Activated CD4-positive, alpha-beta T cell treated with anti-CD3 and anti-CD28 coated beads, Interleukin-2, amount 50 U/mL, for 1 hour (primary cell): ENCODE results near the gene FAM221A.
A peak's percentile ranks its signal among the peaks of the same experiment; 100 is the strongest.
"Not testable (repeated sequence)": the region's sequence is repeated elsewhere in the genome, so short reads cannot be mapped to it uniquely, and the experiment has no call there.

Experiments used
- DNase-seq: peaks from one replicate; pipeline ENCODE4 v3.0.0-alpha.2; 2020

FAM221A gene, protein sequence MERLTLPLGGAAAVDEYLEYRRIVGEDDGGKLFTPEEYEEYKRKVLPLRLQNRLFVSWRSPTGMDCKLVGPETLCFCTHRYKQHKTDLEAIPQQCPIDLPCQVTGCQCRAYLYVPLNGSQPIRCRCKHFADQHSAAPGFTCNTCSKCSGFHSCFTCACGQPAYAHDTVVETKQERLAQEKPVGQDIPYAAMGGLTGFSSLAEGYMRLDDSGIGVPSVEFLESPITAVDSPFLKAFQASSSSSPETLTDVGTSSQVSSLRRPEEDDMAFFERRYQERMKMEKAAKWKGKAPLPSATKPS

DNA sequence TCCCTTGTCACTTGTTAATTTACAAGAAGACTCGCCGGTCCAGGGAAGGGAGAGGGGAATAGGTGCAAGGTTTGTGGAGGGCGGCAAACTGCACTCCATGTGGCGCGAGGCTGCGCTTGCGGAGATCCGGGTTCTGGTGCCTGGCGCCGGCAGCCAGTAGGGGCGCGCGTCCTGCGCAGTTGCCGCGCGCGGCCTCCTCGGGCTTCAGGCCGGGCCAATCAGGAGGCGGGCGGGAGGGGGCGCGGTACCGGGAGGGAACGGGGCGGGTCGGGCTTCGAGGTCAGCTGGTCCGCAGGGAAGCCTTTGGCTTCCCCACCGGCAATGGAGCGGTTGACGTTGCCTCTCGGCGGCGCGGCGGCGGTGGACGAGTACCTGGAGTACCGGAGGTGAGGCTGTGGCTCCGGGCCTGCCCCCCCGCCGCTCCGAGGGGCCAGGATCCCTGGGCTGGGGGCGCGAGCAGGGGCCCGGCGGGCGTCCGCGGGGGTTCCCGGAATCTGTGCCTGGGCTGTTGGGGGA is at the start of gene FAM221A:
Gene FAM221A, plus strand, starts transcription at position 302 of the 516 bp plus-strand sequence. Its CDS starts 20 bp downstream, at position 322.
- DNase-seq = peak; percentile 78

DNA sequence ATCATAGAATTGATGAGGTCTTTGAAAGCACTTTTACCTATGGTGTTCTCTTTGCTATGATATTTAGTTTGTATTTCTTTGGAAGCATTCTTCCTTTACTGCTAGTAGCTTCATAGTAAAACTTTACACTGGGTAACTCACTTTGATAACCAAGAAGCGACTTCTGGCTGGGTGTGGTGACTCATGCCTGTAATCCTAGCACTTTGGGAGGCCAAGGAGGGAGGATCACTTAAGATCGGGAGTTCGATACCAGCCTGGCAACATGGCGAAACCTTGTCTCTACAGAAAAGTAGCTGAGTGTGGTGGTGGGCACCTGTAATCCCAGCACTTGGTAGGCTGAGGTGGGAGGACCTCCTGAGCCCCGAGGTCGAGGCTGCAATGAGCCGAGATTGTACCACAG is 46.6 kb upstream of the FAM221A start:
- DNase-seq = no peak

DNA sequence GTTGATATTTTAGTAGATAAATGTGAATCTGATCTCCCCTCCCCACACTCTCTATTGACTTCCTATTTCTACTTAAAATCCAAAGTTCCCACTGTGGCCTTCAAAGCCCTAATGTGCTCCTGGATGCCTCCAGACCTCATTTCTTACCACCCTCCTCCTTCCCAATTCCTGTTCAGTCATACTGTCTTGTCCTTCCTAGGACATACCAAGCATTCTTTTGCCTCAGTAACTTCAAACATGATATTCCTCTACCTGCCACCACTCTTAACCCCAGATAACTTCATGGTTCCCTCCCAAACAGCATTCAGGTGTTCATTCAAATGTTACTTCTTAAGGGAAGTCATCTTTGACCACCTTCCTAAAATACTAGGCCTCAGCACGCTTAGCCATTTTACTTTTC is 34.2 kb upstream of the FAM221A start:
- no peak for DNase-seq

GRCh38 chr7:23653942-23654341 is 26.1 kb upstream of the FAM221A start:
- DNase-seq = no peak

GRCh38 chr7:23654508-23654907 is 25.5 kb upstream of the FAM221A start:
- DNase-seq = no peak

DNA sequence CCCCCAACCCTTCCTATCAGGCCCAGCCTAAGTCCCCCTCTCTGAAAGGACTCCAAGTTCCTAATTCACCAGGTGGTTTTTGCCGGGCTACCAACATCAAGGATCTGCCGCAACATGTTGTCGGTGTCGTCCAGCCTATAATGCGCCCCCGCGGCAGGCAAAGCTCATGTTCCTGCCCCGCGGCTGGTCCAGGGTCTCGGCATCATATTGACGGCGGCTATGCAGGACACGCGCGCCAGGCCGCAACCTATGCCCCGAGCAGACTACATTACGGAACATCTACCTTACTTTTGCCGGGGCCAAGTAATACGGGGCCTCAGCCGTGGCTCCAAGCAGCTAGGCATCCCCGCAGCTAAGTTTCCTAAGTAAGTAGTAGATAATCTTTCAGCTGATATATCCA is 24.6 kb upstream of the FAM221A start:
- no peak for DNase-seq

GRCh38 chr7:23658831-23659427 is 21.1 kb upstream of the FAM221A start:
- no peak for DNase-seq

GRCh38 chr7:23661385-23661784 is 18.6 kb upstream of the FAM221A start:
- DNase-seq = no peak

- no peak for DNase-seq
These were observed 17.6 kb upstream of the FAM221A start for GRCh38 chr7:23662124-23662983.

GRCh38 chr7:23662984-23663313 is 17.1 kb upstream of the FAM221A start:
- DNase-seq = no peak

DNA sequence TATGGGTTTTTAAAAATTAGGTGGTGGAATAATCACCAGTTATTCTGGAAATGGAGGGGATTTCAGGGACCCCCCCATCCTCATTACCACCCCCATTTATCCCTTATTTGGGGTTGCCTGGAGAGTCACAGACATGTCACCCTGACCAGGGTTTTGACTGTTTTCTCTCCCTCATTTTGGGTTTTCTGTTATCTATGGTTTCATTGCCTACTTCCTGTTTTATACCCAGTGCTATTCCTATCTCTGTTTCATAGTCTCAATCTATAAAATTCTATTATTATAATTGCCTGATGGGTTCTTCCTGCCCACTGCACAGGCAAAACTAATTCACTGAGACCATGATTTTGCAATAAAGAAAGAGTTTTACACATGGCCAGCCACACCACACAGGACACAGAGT is 15.9 kb upstream of the FAM221A start:
- no peak for DNase-seq

- DNase-seq = no peak
These were observed 8.0 kb upstream of the FAM221A start for GRCh38 chr7:23672033-23672432.

GRCh38 chr7:23680414-23681405 is 711 bp downstream of the FAM221A start:
- DNase-seq = peak; percentile 36

DNA sequence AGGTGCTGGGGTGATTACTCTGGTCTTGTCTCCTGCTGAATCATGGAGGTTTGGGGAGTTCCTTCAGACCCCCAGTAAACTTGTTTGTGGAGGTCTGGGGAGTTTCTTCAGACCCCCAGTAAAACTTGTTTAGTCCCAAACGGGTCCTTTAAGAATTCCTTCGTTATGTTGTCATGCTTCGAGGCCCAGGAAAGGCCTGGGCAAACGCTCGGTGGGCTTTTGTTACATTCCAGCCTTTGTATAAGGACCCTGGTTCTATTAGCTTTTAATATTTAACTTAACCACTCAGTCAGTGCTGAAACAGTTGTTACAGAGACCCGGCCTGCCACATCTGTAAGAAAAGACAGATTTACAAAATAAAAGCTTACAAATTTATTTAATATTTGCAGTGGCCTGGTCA is 4.0 kb downstream of the FAM221A start:
- DNase-seq = not testable (repeated sequence)

- DNase-seq = no peak
These were observed 5.7 kb downstream of the FAM221A start for GRCh38 chr7:23685731-23686130.

GRCh38 chr7:23687011-23687410 is 7.0 kb downstream of the FAM221A start:
- DNase-seq = no peak

DNA sequence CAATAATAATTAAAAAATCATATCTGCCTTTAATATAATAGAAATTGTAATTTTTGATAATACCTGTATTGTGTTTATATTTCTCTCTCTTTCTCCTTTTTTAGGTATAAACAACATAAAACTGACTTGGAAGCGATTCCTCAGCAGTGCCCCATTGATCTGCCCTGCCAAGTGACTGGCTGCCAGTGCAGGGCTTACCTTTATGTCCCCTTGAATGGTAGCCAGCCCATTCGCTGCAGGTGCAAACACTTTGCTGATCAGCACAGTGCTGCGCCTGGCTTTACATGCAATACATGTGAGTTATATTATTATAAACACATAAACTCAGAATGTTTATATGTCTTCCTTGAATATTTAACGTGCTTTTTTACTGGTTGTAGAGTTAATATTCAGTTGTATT is 9.2 kb downstream of the FAM221A start:
- no peak for DNase-seq

- DNase-seq = no peak
These were observed 11.3 kb downstream of the FAM221A start for GRCh38 chr7:23691320-23691719.

DNA sequence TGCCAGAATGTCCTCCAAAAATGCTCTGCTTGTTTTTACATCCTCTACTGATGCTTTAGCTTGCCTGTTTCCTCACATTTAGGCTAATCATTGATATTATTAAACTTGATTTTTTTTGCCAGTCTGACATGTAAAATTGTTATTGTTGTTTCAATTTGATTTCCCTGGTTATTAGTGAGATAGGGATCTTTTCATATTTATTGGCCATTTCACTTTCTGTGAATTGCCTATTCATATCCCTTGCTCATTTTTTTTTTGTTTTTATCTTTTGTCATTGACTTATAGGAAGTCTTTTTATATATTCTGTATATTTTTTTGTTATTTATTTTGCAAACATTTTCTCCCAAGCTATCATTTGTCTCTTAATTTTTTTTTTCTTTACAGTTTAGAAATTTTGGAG is 13.2 kb downstream of the FAM221A start:
- no peak for DNase-seq

- DNase-seq = peak; percentile 56
These were observed 17.0 kb downstream of the FAM221A start for GRCh38 chr7:23696916-23697441.

- no peak for DNase-seq
These were observed 18.8 kb downstream of the FAM221A start for GRCh38 chr7:23698822-23699221.

- DNase-seq = no peak
These were observed 20.0 kb downstream of the FAM221A start for GRCh38 chr7:23700046-23700445.
